COLO829 (cell line): ENCODE measurements around the gene COL18A1.
"Not testable (repeated sequence)": the region's sequence is repeated elsewhere in the genome, so short reads cannot be mapped to it uniquely, and the experiment has no call there.

Source experiments
- DNase-seq: peaks from one replicate; pipeline ENCODE4 v3.0.0; 2012; ENCODE audit warnings: low spot score

The COL18A1 gene

GRCh38 chr21:45560106-45561021, 155.4 kb downstream of the COL18A1 start:
- no peak for DNase-seq

- not testable (repeated sequence) for DNase-seq
Observed at GRCh38 chr21:45561241-45561640, 156.3 kb downstream of the COL18A1 start.

DNA sequence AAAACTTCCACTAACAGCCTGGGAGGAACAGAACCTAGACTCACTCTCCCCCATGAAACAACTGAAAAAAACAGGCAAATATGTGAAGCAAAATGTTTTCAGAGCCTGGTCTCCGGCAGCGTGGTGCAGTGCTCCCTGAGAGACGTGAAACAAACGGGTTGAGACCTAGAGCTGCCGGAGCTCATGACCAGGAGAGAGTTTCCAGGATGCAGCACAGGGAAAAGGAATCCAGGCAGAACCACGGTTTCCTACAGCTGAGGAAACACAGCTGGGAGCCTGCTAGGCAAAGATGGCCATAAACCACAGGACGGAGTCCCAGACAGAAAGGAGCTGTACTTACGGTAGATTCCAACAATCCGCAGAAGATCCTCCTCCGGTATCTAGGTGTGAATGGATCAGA, 157.4 kb downstream of the COL18A1 start:
- no peak for DNase-seq

GRCh38 chr21:45562965-45563364, 158.0 kb downstream of the COL18A1 start:
- DNase-seq: no peak
